SK-N-MC (cell line): Measurements from ENCODE around the gene KRT76.

Source experiments
- EZH2 ChIP-seq: fragments of 200-600 bp; sonication (generic); IDR thresholded peaks from one replicate; pipeline ENCODE4 v1.6.1; 2017; ENCODE audit warnings: antibody characterized with exemption
- POLR2AphosphoS5 ChIP-seq: IDR thresholded peaks from 2 replicates; pipeline ENCODE4 v1.6.1; 2012; ENCODE audit warnings: mild to moderate bottlenecking, low read depth, low read length, borderline replicate concordance

GRCh38 chr12:52755533-52755932 is 21.6 kb downstream of the KRT76 start:
- TF ChIP-seq EZH2 (no peak), POLR2AphosphoS5 (no peak)
